Panc1 (cell line): ENCODE results near the gene PAX2. TPM values are rescaled to one million over a fixed set of nuclear protein-coding genes. Genes with fewer than 3 reads are reported as not detected.

ENCODE experiments used
- ATAC-seq: fragments of 200-7000 bp; cut with Tn5 transposase; 2 replicates; pipeline ENCODE4 v1.9.1; 2020; ENCODE audit warnings: mild to moderate bottlenecking, moderate library complexity
- BruUV-seq: library from RNA; stranded (reverse); fragments of 400-500 nt; replicated peaks from 2 replicates; lab custom pipeline; 2021; lab: Mats Ljungman, UMichigan
- CTCF ChIA-PET: fragments of 300-600 bp; sonication (Branson Sonifier 250); formaldehyde crosslinking; loops from one replicate; lab custom pipeline; 2022; ENCODE audit warnings: antibody characterized with exemption; lab: Charles Lee
- POLR2A ChIA-PET: fragments of 300-600 bp; sonication (Branson Sonifier 250); formaldehyde crosslinking; loops from one replicate; lab custom pipeline; 2022; ENCODE audit warnings: antibody characterized with exemption; lab: Charles Lee
- DNase-seq: peaks from one replicate; pipeline ENCODE4 v3.0.0-alpha.2; 2010; ENCODE audit warnings: low read depth, low spot score
- H3K27ac ChIP-seq: 2 replicates; pipeline ENCODE4 v1.5.1; 2011; ENCODE audit warnings: mild to moderate bottlenecking, low read length, inconsistent platforms
- H3K27me3 ChIP-seq: fragments of 200-500 bp; sonication (Bioruptor generic); 2 replicates; pipeline ENCODE4 v1.6.0; 2014; ENCODE audit warnings: low read length, inconsistent platforms; ENCODE audit not compliant: control insufficient read depth, insufficient read depth
- H3K36me3 ChIP-seq: fragments of 200-500 bp; sonication (Bioruptor generic); 2 replicates; pipeline ENCODE4 v1.5.1; 2014; ENCODE audit warnings: inconsistent platforms, mild to moderate bottlenecking, low read length, moderate library complexity; ENCODE audit not compliant: control insufficient read depth, insufficient read depth
- H3K4me1 ChIP-seq: 2 replicates; pipeline ENCODE4 v1.5.1; 2011; ENCODE audit warnings: inconsistent platforms, mild to moderate bottlenecking, low read length, moderate library complexity; ENCODE audit not compliant: control insufficient read depth, insufficient read depth
- H3K4me3 ChIP-seq, 2 experiments: 2 replicates each; pipeline ENCODE4 v1.5.1; 2011 to 2012; ENCODE audit warnings: low read depth in 2 of 2, low read length in 2 of 2, mild to moderate bottlenecking in 2 of 2, inconsistent platforms in 1 of 2, moderate library complexity in 1 of 2
- H3K9me3 ChIP-seq: fragments of 200-500 bp; sonication (Bioruptor generic); 2 replicates; pipeline ENCODE4 v1.5.1; 2014; ENCODE audit warnings: low read depth, mild to moderate bottlenecking, inconsistent platforms, low read length, moderate library complexity; ENCODE audit not compliant: control insufficient read depth, insufficient read depth
- CTCF ChIP-seq: fragments of 450-650 bp; IDR thresholded peaks from 2 replicates; pipeline ENCODE4 v1.5.1; 2017; ENCODE audit warnings: mild to moderate bottlenecking
- POLR2AphosphoS5 ChIP-seq: IDR thresholded peaks from 2 replicates; pipeline ENCODE4 v1.6.1; 2012; ENCODE audit warnings: mild to moderate bottlenecking, low read depth, low read length, moderate library complexity
- SIN3A ChIP-seq: IDR thresholded peaks from 2 replicates; pipeline ENCODE4 v1.6.1; 2012; ENCODE audit warnings: low read depth, mild to moderate bottlenecking, low read length, moderate library complexity, borderline replicate concordance; ENCODE audit not compliant: insufficient read depth
- TCF7L2 ChIP-seq: IDR thresholded peaks from 2 replicates; pipeline ENCODE4 v1.6.1; 2011; ENCODE audit warnings: mild to moderate bottlenecking, low read depth, low read length, inconsistent platforms
- in situ Hi-C: cut with HindIII; loops from 2 replicates; pipeline ENCODE4 v1.10.0; 2016; ENCODE audit warnings: low sequenced_read_pairs, low pct_unique_long_range_greater_than_20kb
- intact Hi-C: fragments of 100-400 bp; cut with micrococcal nuclease; formaldehyde crosslinking; loops from one replicate; pipeline ENCODE4 v1.10.0; 2022; ENCODE audit not compliant: unreplicated experiment
- total RNA-seq: library from RNA; stranded (reverse); gene quantifications from one replicate; pipeline ENCODE4 v1.2.1, GENCODE V29; 2021; ENCODE audit not compliant: unreplicated experiment
- TF ChIP-seq, protein P1 (sequence below), 2 experiments: IDR thresholded peaks; 2 replicates each; pipeline ENCODE4 v1.6.1; 2011 to 2012; ENCODE audit warnings: low read depth in 2 of 2, control low read depth in 1 of 2, low read length in 1 of 2, mild to moderate bottlenecking in 1 of 2, moderate library complexity in 1 of 2; ENCODE audit not compliant: insufficient read depth in 1 of 2

PAX2 gene
- total RNA-seq, 1 experiment from 2014 or later: 72.3 TPM

DNA sequence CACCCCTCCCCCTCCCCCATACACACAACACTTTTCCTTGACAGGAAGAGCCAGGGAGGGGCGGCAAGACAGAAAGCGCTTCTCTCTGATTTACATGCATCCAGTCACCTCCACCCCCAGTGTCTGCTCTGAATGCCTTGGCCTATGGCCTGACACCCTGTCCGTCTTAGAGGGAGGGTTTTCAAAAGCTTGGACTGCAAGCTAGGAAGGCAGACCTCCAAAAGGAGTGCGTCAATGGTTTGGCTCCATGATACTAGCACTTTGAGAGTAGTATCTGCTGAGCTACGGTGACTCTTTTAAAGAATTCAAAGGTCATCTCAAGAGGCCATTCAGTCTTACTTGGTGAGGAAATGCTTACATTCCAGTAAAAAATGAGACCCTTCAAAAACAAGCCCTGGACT is 20.3 kb upstream of the PAX2 start:
- ChIA-PET POLR2A (no interaction called here), CTCF (interaction anchor here (0.6 to 0.7 kb wide), 3 partner anchors 18 to 131 kb away, joined by 3 to 12 read pairs (median 3); no protein-coding TSS in a partner anchor)
- Histone ChIP-seq H3K9me3 (no peaks in the 10 kb centered on the region), H3K4me3 (no peak overlapping the region), H3K27ac (no peak overlapping the region), H3K36me3 (no peaks in the 10 kb centered on the region), H3K4me1 (peaks cover 8% of the 10 kb centered on the region), H3K27me3 (no peaks in the 10 kb centered on the region)
- in situ Hi-C loops (no loop called here), intact Hi-C loops (loop anchor here (5.0 kb wide), 1 partner anchor 163 kb away; no protein-coding TSS in a partner anchor)
- ATAC-seq: no peak
- TF ChIP-seq CTCF: no peak
- TF ChIP-seq TCF7L2: no peak
- no peak for TF ChIP-seq POLR2AphosphoS5
- TF ChIP-seq SIN3A: no peak
- TF ChIP-seq, protein P1, sequence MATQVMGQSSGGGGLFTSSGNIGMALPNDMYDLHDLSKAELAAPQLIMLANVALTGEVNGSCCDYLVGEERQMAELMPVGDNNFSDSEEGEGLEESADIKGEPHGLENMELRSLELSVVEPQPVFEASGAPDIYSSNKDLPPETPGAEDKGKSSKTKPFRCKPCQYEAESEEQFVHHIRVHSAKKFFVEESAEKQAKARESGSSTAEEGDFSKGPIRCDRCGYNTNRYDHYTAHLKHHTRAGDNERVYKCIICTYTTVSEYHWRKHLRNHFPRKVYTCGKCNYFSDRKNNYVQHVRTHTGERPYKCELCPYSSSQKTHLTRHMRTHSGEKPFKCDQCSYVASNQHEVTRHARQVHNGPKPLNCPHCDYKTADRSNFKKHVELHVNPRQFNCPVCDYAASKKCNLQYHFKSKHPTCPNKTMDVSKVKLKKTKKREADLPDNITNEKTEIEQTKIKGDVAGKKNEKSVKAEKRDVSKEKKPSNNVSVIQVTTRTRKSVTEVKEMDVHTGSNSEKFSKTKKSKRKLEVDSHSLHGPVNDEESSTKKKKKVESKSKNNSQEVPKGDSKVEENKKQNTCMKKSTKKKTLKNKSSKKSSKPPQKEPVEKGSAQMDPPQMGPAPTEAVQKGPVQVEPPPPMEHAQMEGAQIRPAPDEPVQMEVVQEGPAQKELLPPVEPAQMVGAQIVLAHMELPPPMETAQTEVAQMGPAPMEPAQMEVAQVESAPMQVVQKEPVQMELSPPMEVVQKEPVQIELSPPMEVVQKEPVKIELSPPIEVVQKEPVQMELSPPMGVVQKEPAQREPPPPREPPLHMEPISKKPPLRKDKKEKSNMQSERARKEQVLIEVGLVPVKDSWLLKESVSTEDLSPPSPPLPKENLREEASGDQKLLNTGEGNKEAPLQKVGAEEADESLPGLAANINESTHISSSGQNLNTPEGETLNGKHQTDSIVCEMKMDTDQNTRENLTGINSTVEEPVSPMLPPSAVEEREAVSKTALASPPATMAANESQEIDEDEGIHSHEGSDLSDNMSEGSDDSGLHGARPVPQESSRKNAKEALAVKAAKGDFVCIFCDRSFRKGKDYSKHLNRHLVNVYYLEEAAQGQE (IDR thresholded peaks at IDR 0.05; ENCODE audit: insufficient read depth in 1 of 2, low read depth in 2 of 2, low read length in 1 of 2): no peak
- BruUV-seq: no TSS peak
- DNase-seq: no peak

DNA sequence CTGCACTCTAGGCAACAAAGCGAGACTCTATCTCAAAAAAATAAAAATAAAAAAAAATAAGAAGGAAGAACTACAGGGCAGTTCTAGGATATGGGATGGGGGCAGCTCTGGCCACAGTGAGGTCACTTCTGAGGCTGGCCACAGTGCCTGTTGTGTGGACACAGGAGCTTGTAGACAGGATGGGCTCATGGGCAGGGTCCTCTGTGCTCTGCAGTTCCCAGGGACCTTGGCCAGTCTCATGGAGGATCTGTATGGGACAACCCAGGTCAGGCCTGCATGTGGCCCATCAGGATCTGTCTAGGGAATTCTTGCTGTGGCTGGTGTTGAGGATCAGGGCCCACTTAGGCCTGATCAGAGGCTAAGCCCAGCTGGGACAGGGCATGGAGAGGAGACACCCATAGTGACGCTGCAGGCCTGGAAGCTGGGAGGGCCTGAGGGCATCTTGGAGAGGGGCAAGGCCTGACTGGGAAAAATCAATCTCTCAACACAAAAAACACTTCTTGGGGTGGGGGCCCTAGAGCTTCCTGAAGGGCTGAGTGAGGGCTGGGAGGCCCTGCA is 19.4 kb upstream of the PAX2 start:
- ChIA-PET CTCF (no interaction called here), POLR2A (interaction anchor here (0.6 kb wide), 1 partner anchor 351 kb away, joined by 3 read pairs; no protein-coding TSS in a partner anchor)
- ATAC-seq (no peak), DNase-seq (no peak)
- Histone ChIP-seq H3K36me3 (no peaks in the 10 kb centered on the region), H3K4me3 (no peak overlapping the region), H3K27ac (no peak overlapping the region), H3K27me3 (no peaks in the 10 kb centered on the region), H3K9me3 (no peaks in the 10 kb centered on the region), H3K4me1 (peaks cover 8% of the 10 kb centered on the region)
- intact Hi-C loops (loop anchor here (5.0 kb wide), 1 partner anchor 164 kb away; no protein-coding TSS in a partner anchor), in situ Hi-C loops (no loop called here)
- BruUV-seq: no TSS peak
- TF ChIP-seq POLR2AphosphoS5 (no peak), TCF7L2 (no peak), CTCF (no peak), SIN3A (no peak)
- TF ChIP-seq, protein P1 (IDR thresholded peaks at IDR 0.05; ENCODE audit: insufficient read depth in 1 of 2, low read depth in 2 of 2, low read length in 1 of 2): no peak
